ENCODE data around the gene MAGI2.

Gene MAGI2

GRCh38 chr7:78195281-78195680 lies 1258.2 kb downstream of the MAGI2 start:
- no peak for DNase-seq

DNA sequence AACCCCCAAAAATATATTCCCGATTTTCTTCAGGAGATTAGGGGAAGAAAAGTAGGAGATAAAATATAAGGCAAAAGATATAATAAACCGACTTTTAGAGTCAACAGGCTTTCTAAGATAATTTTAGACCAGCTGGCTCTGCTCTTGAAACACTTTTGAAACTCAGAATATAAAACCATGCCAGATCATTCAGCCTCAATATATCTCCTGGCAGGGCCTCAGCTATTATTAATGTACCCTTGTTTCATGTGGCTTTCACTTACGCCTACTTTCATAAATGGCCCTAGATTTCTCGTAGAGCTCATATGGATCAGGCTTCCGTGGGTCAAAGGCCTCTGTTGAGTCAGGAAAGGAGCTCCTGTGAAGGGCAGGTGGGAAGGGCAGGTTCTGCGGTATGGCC lies 1258.9 kb downstream of the MAGI2 start:
- no peak for DNase-seq

- DNase-seq: no peak
Measured at GRCh38 chr7:78191475-78192079, 1261.9 kb downstream of the MAGI2 start.

- no peak for DNase-seq
Measured at GRCh38 chr7:78189762-78190161, 1263.7 kb downstream of the MAGI2 start.

DNA sequence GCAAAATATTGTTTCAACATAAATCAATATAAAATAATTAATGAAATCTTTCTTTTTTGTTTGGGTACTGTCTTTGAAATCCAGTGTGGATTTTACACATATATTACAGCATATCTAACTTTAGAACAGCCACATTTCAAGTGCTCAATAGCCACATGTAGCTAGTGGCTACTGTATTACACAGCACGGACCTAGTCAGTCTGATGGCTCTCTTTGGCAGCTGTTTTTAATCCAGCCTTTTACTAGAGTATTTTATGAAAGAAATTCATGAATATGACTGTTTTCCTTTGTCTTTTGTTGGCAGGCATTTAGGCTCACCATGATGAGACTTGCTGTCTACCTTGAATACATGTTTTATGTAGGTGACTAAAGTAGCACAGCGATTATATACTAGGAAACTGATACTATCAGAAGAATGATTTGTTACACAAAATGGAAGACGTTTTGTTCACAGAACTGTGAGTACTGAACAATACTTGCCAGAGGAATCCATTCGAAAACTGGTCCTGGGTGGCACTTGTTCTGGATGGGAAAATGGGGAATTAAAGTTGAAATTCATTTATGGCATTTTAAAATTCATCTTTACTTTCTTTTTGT lies 1268.2 kb downstream of the MAGI2 start:
- no peak for DNase-seq

- no peak for DNase-seq
Measured at GRCh38 chr7:78184299-78184698, 1269.2 kb downstream of the MAGI2 start.

DNA sequence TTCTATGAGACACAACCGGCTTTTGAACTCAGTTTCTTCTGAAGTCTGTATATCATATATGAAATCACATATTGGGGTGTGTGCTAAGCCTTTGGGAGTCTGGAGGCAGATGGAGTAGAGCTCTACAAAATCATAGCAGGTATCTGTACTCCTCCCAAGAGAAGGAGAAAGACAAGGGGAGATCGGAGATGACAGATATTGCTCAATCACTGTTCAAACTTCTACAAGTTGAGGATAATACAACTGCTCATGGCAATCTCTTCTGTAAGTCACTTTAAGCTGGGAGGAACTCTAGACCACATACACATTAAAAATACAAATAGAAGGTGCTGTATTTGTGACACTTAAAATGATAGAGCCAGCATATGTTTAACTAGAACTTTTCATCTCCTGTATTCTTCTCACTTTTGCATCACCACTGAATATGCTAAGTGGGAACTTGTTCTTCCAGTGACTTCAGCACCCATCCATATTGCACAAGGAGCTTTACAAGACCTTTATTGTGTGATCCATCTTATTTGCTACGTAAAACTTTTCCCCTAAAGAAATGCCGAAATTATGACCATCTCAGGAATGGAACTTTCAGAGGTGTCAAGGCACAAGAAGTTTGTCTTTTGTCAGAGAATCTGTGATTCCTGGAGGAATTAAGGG lies 1273.5 kb downstream of the MAGI2 start:
- no peak for DNase-seq

- DNase-seq: no peak
Measured at GRCh38 chr7:78179211-78179610, 1274.3 kb downstream of the MAGI2 start.

- no peak for DNase-seq
Measured at GRCh38 chr7:78178319-78178718, 1275.1 kb downstream of the MAGI2 start.

- DNase-seq: no peak
Measured at GRCh38 chr7:78176171-78176570, 1277.3 kb downstream of the MAGI2 start.

DNA sequence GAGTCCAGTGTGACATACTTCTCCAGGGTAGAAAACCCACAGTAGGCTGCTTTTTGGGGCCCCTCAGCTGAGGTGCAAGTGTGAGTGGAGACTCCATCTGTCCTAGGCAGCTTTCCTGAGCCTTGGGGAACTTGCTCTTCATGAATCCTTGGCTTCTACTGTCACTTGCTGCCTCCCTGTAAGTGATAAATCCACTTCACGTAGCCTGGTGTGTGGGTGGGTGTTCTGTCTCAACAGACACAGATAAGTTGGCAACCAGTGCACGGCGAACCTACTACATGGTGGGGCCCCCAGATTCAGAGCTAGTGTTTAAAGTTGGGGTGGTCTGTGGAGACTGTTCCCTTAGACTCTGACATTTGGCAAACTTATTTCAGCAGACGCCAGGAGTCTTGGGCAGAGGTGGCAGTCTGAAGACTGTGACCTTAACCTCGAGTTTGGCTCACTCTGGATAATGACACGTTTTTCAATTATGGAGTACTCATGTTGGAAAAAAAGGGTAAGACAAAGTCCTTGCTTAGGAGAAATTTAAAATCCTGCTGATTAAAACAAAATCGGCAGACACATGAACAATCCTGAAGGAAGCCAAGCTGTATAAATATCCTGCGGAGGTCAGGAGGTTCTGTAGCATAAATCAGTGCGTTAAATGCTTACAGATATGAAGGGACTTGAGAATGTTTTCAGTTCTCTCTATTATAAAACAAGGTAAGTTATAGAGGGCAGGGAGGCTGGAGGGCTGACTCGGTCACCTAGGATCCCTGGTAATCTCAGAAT lies 1278.0 kb downstream of the MAGI2 start:
- no peak for DNase-seq

DNA sequence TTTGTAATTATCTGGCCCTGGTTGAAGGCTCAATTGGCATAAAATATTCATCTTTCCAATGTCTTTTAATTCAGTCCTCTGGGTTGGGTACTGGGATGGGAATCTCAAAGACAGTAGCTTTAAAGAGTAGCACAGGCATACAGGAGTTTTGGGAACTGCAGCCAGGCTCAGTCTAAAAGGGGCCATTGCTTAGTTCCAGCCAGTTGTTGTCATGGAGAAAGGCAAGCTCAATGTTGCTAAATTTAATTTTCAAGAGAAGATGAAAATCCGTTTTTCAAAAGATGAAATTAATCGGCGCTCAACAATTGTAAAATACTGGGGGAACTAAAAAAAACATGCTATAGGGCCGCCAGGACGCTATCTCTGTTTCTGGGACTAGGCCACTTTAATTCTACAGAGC lies 1279.8 kb downstream of the MAGI2 start:
- DNase-seq: no peak

DNA sequence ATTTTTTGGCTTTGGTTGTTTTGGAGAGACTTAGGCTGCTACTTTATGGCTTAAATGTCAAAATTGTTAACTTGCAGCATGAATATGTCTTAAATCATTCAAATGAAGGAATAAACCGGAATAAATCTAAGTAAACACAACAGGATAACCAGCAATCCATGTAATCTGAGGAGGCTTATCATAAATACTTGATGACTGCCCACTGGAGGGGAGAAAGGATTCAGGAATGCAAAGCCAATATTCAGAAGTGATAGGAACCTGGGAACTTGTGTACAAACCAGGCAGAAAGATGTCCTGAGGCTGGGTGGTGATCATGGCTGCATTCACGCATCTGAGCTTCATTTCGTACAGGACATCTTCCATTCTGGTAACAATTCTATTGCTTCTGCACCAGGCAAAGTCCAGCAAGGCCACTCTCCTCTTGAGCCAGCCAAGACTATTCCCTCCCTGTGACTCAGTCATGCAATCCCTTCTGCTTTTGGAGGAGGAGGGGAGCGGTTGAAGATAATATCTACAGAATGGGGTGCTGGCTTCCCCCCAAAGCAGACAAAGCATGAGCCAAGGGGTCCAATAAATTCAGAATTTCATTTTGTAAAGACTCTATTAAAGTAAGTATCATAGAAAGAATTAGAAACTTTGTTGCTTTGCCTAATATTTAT lies 1280.4 kb downstream of the MAGI2 start:
- DNase-seq: no peak

DNA sequence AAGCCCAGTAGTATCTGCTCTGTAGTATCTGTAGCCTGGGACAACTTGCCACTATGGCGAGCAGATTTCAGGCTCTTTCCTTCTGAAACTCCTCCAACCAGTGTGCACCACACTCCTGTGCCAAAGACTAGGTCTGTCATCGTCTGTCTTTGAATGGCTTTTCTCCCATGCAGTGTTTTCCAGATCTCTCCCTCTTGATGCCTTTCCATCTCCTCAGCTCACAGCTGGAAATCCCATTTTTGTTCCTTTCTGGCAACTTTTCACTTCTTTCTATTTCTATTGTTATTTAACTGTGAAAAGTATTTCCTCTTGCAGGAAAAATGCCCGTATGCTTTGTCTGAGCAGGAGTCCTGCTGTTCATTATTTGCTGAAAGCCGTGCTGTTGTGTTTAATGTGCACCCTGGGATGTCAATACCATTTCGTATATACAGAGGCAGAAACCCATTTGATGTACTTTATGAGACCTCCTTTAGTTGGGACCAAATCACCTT lies 1281.2 kb downstream of the MAGI2 start:
- no peak for DNase-seq

DNA sequence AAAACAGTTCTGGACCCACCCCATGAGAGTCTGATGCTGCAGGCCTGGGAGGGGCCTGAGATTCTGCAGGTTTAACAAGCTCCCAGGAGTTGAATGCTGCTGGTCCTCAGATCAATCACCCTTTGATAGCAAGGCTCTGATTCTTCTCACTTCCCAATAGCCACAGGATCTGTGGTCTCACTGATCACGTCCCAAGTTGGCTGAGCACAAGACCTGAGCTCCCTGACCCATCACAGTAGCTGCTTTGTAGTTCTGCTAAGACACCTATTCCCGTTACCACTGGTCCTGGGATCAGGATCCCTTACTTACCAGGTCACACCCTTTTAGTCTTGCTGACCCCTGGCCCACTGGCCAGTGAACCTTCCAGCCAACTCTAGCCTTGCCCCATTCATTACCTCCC lies 1282.1 kb downstream of the MAGI2 start:
- no peak for DNase-seq

DNA sequence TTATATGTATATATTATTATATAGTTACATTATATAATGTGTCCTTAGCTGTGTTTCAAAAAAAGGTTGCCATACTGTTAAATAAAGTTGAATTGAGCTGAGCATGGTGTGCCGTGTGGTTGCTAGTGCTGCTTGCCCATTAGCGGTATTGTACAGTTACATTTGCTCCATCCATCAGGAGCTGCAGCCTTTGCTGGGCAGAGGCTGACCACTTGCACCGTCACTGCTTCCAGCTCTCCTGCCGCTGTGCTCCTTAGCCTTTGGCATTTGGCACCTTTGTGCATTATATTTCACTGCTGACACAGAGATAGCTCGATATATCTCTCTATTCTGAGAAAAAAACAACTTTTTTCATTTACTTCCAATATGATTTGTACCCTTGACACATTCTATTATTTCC lies 1282.7 kb downstream of the MAGI2 start:
- no peak for DNase-seq

DNA sequence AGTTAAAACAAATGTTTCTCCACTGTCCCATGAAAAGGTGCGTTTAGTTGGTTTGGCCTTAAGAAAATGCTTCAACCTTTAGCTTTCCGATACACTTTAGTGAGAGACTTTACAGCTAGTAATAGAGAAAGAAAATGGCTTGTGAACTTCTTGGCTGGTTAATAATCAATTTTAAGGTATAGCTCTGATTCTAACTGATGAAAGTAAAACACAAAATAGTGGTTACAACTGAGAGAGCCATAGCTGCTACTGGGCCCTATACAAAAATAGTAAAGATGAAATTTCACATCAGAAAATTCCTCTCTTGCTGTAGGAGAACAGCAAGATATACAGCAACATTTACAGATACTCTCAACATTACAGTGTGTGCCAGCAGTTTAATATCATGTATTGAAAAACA lies 1283.5 kb downstream of the MAGI2 start:
- DNase-seq: no peak

DNA sequence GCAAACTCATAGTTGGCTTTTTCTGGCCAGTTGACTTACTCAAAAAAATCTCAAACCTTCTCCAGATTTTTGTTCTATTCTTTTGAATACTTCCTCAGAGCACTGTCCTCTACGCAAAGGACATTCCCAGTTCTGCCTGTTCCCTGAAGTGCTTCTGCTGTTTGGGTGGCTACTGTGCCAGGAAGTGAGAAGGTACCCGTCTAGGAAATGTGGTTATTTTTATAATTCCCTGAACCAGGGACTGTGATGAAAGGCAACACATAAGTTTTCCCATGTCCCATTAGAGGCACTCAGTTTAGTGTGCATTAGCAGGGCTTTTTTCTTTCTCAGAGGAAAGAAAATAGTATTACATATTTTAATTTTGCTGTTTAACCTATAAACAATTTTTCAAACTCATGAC lies 1284.6 kb downstream of the MAGI2 start:
- no peak for DNase-seq

GRCh38 chr7:78167860-78168259 lies 1285.6 kb downstream of the MAGI2 start:
- no peak for DNase-seq

DNA sequence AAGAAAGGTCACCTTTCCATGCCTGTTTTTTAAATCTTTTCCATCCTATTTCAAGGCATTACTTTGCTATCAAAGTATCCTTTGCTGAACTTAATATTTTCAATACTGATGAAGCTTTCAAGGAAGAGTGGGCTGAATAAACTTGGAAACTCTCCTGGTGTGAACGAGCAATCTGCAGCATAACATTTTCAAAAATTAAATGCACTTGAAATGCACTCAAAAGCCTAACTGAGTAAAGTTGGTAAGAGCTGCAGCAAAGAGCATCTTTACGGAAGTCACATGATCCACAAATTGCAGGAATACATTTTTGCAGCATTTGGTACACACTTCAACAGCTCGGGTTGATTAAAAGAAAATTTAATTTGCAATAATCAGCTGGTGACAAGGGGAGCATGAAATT lies 1287.6 kb downstream of the MAGI2 start:
- no peak for DNase-seq

DNA sequence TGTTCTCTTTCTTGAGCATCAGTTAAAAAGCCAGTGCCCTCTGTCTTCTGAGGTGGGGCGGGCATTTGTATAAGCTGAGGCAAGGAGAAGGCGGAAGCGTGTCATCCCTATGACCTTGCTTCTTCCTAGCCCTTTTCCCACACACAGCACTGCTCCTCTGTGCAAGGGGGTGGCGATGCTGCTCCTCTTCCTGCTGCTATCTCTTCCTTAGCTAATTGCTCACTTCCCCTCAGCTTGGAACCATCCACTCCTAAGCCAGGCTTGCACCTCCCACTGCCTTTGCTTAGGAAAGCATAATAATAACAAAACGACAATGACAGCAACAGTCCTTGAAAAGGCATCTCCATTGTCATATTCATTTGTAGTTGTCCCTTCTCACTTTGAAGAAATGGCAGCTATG lies 1288.0 kb downstream of the MAGI2 start:
- no peak for DNase-seq

GRCh38 chr7:78164459-78164858 lies 1289.0 kb downstream of the MAGI2 start:
- peak; percentile 22 for DNase-seq

DNA sequence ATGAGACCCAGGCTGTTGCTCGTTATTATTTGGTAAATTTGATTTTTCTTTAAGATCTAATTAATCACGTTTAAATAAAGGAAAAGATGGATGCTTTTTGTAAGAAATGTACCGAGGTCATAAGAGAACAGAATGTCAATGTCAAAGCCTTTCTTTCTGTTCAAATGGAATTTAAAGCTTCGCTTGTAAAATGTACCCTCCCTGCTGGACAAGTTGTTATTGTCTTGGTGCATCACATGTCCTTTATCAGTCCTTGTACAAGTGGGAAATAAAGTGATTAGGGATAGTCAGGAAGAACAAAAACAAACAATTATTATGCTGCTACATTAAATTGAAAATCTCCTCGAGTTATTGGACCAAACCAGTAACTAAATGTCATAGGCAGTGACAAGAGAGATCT lies 1291.7 kb downstream of the MAGI2 start:
- no peak for DNase-seq

All from RPMI8226 (cell line).